K562 (cell line): ENCODE measurements around the gene SPINT1. TPM values are rescaled to one million over a fixed set of nuclear protein-coding genes. Genes with fewer than 3 reads are reported as not detected.
A peak's percentile ranks its signal among the peaks of the same experiment; 100 is the strongest.

Source experiments
- ATAC-seq: fragments of 200-7000 bp; cut with Tn5 transposase; 3 replicates; pipeline ENCODE4 v1.9.1; 2020; ENCODE audit warnings: moderate library complexity
- BruUV-seq: library from RNA; stranded (reverse); fragments of 400-500 nt; replicated peaks from 2 replicates; lab custom pipeline; 2021; lab: Mats Ljungman, UMichigan
- CTCF ChIA-PET: fragments of 300-600 bp; formaldehyde crosslinking; extraction: SDS; loops from one replicate; lab custom pipeline; 2021; ENCODE audit warnings: low intra/inter-chr PET ratio; lab: Yijun Ruan, JAX
- POLR2A ChIA-PET: fragments of 300-600, 350-650 bp; sonication (Branson Sonifier 250); formaldehyde crosslinking; extraction: SDS; loops from one replicate; lab custom pipeline; 2021; ENCODE audit warnings: antibody characterized with exemption, inconsistent platforms; lab: Yijun Ruan, JAX
- DNase-seq, 4 experiments: peaks; one replicate each; pipeline versions ENCODE4 v3.0.0 to v3.0.0-alpha.2; 2011 to 2018; ENCODE audit warnings: low spot score in 3 of 4, mixed read lengths in 3 of 4; ENCODE audit errors: extremely low read depth in 1 of 4
- FAIRE-seq: peaks from 2 replicates; lab custom pipeline; 2011; peaks lifted over from hg19 to GRCh38; lab: Jason Lieb, UNC
- H2AFZ ChIP-seq: 2 replicates; pipeline ENCODE4 v1.6.0; 2011; ENCODE audit warnings: low read depth, low read length, control low read depth, inconsistent platforms
- H3K27ac ChIP-seq: fragments of 200-600 bp; 3 replicates; pipeline ENCODE4 v1.8.0; 2011; ENCODE audit warnings: low read depth, mild to moderate bottlenecking, control low read depth, inconsistent platforms, low read length, moderate library complexity, mixed read lengths; ENCODE audit errors: extremely low read depth
- H3K27me3 ChIP-seq, 2 experiments: fragments of 300-600 bp in 1 of 2; 2 replicates in 1 of 2; 3 replicates in 1 of 2; pipeline versions ENCODE4 v1.6.0 to v1.8.0; 2011; ENCODE audit warnings: inconsistent platforms in 2 of 2, low read length in 2 of 2, mild to moderate bottlenecking in 1 of 2, mixed read lengths in 1 of 2, moderate library complexity in 1 of 2; ENCODE audit not compliant: control insufficient read depth in 2 of 2, insufficient read depth in 2 of 2
- H3K36me3 ChIP-seq: fragments of 300-600 bp; 3 replicates; pipeline ENCODE4 v1.8.0; 2011; ENCODE audit warnings: mild to moderate bottlenecking, low read length, inconsistent platforms; ENCODE audit not compliant: control insufficient read depth, insufficient read depth
- H3K4me1 ChIP-seq, 2 experiments: fragments of 200-600 bp in 1 of 2; replicated peaks in 1 of 2; 2 replicates in 1 of 2; 3 replicates in 1 of 2; pipeline versions ENCODE4 v1.5.1 to v1.8.0; 2011; ENCODE audit warnings: inconsistent platforms in 2 of 2, low read length in 2 of 2, mild to moderate bottlenecking in 1 of 2, mixed read lengths in 1 of 2, moderate library complexity in 1 of 2; ENCODE audit not compliant: control insufficient read depth in 2 of 2, insufficient read depth in 2 of 2
- H3K4me2 ChIP-seq: 2 replicates; pipeline ENCODE4 v1.6.1; 2011; ENCODE audit warnings: low read length, control low read depth, inconsistent platforms, mixed read lengths; ENCODE audit not compliant: insufficient read depth
- H3K4me3 ChIP-seq: fragments of 200-600 bp; sonication (generic), shearing (Covaris generic); 2 replicates; pipeline ENCODE4 v1.5.1; 2016; ENCODE audit warnings: control low read depth, inconsistent platforms
- H3K79me2 ChIP-seq: fragments of 200-600 bp; 3 replicates; pipeline ENCODE4 v1.8.0; 2011; ENCODE audit warnings: low read length, inconsistent platforms; ENCODE audit not compliant: control insufficient read depth, insufficient read depth
- H3K9ac ChIP-seq, 2 experiments: 2 replicates each; pipeline versions ENCODE4 v1.6.0 to v1.6.1; 2011; ENCODE audit warnings: low read depth in 2 of 2, low read length in 2 of 2, control low read depth in 1 of 2, inconsistent platforms in 1 of 2, mild to moderate bottlenecking in 1 of 2, mixed read lengths in 1 of 2; ENCODE audit not compliant: insufficient read depth in 1 of 2
- H3K9me1 ChIP-seq: one replicate; pipeline ENCODE4 v1.6.0; 2011; ENCODE audit warnings: inconsistent platforms, mild to moderate bottlenecking, low read length, moderate library complexity; ENCODE audit not compliant: control insufficient read depth, insufficient read depth
- H3K9me3 ChIP-seq: replicated peaks from 2 replicates; pipeline ENCODE4 v1.5.1; 2011; ENCODE audit warnings: low read depth, low read length, inconsistent platforms; ENCODE audit not compliant: control insufficient read depth, insufficient read depth
- H4K20me1 ChIP-seq: replicated peaks from 2 replicates; pipeline ENCODE4 v1.6.1; 2011; ENCODE audit warnings: low read length, inconsistent platforms, mixed read lengths; ENCODE audit not compliant: control insufficient read depth, insufficient read depth
- C11orf30 ChIP-seq: fragments of 450-650 bp; IDR thresholded peaks from 2 replicates; pipeline ENCODE4 v1.6.1; 2016; ENCODE audit warnings: low read depth, mild to moderate bottlenecking
- CXXC5 ChIP-seq: fragments of 250-450 bp; sonication (Bioruptor Pico); IDR thresholded peaks from 2 replicates; pipeline ENCODE4 v1.8.0; 2022; ENCODE audit warnings: inconsistent platforms, mild to moderate bottlenecking, moderate library complexity
- E4F1 ChIP-seq: fragments of 250-450 bp; sonication (Bioruptor Pico); IDR thresholded peaks from 2 replicates; pipeline ENCODE4 v1.5.0; 2021; ENCODE audit warnings: mild to moderate bottlenecking, borderline replicate concordance
- EHMT2 ChIP-seq: fragments of 450-650 bp; IDR thresholded peaks from 2 replicates; pipeline ENCODE4 v1.6.1; 2018; ENCODE audit warnings: antibody characterized with exemption
- ELK3 ChIP-seq: fragments of 450-650 bp; formaldehyde crosslinking; IDR thresholded peaks from 2 replicates; pipeline ENCODE4 v1.4.0; 2020; ENCODE audit warnings: mild to moderate bottlenecking
- ESRRA ChIP-seq: fragments of 450-650 bp; IDR thresholded peaks from 2 replicates; pipeline ENCODE4 v1.6.1; 2014; ENCODE audit warnings: low read depth, mild to moderate bottlenecking, moderate library complexity, borderline replicate concordance
- HNRNPK ChIP-seq: fragments of 200-400 bp; formaldehyde crosslinking; IDR thresholded peaks from one replicate; pipeline ENCODE4 v1.6.1; 2018; ENCODE audit warnings: mild to moderate bottlenecking, low read depth, low read length; ENCODE audit not compliant: poor library complexity, severe bottlenecking
- KLF16 ChIP-seq: IDR thresholded peaks from 2 replicates; pipeline ENCODE4 v1.6.1; 2016; ENCODE audit warnings: antibody characterized with exemption
- MXI1 ChIP-seq: IDR thresholded peaks from 2 replicates; pipeline ENCODE4 v1.6.1; 2011; ENCODE audit warnings: low read depth, mild to moderate bottlenecking, improper control_type of control experiment, low read length
- PHF21A ChIP-seq: fragments of 450-650 bp; IDR thresholded peaks from 2 replicates; pipeline ENCODE4 v1.6.1; 2017; ENCODE audit warnings: low read depth, borderline replicate concordance
- PTTG1 ChIP-seq: fragments of 450-650 bp; IDR thresholded peaks from 2 replicates; pipeline ENCODE4 v1.6.1; 2016; ENCODE audit warnings: low read depth, mild to moderate bottlenecking, missing genetic modification characterization, missing compliant biosample characterization
- RBM14 ChIP-seq: fragments of 200-400 bp; formaldehyde crosslinking; IDR thresholded peaks from 2 replicates; pipeline ENCODE4 v1.6.1; 2018; ENCODE audit warnings: low read depth, mild to moderate bottlenecking, low read length, moderate library complexity, borderline replicate concordance; ENCODE audit not compliant: insufficient read depth
- RFX7 ChIP-seq: fragments of 250-450 bp; sonication (Bioruptor Pico); IDR thresholded peaks from 2 replicates; pipeline ENCODE4 v1.5.1; 2021; ENCODE audit warnings: mild to moderate bottlenecking
- SMARCA5 ChIP-seq: fragments of 450-650 bp; IDR thresholded peaks from 2 replicates; pipeline ENCODE4 v1.6.1; 2016
- ZBTB33 ChIP-seq: sonication (generic); formaldehyde crosslinking; IDR thresholded peaks from 2 replicates; pipeline ENCODE4 v1.8.1; 2023; ENCODE audit warnings: mild to moderate bottlenecking, missing genetic modification reagents
- ZNF589 ChIP-seq: fragments of 200-800 bp; sonication (Bioruptor generic); IDR thresholded peaks from 2 replicates; pipeline ENCODE4 v1.6.1; 2016; ENCODE audit warnings: low read depth, missing genetic modification characterization, missing compliant biosample characterization
- WGBS: fragments of 100-300 bp; shearing (Covaris generic); methylation state at CpG from one replicate; pipeline ENCODE4 v1.1.6; 2016; ENCODE audit warnings: low coverage, mixed read lengths; ENCODE audit not compliant: insufficient coverage; ENCODE audit errors: missing lambda C conversion rate; 5-methylcytosine and 5-hydroxymethylcytosine counted together
- in situ Hi-C: fragments of 300-500 bp; cut with MboI; formaldehyde crosslinking; loops from 4 replicates; pipeline ENCODE4 v1.15.0; 2018; ENCODE audit warnings: inconsistent platforms, mixed read lengths
- intact Hi-C: fragments of 100-400 bp; cut with micrococcal nuclease; formaldehyde crosslinking; loops from 2 replicates; pipeline ENCODE4 v1.14.2; 2022
- polyA plus RNA-seq, 8 experiments: library from polyadenylated mRNA; depleted of rRNA in 4 of 8; stranded (reverse) in 5 of 8; unstranded in 3 of 8; fragments of >200 nt; fragmentation: Nextera tagmentation in 2 of 8; fragmentation: Illumina TruSeq in 1 of 8; extraction: Ambion mirVana in 2 of 8; extraction: Trizol in 1 of 8; gene quantifications; 2 replicates each; pipeline versions ENCODE4 v1.2.1 to v1.2.3, GENCODE V29; 2011 to 2014; ENCODE audit warnings: inconsistent platforms in 1 of 8, missing spikeins in 1 of 8
- total RNA-seq, 7 experiments: library from RNA; depleted of rRNA in 6 of 7; stranded (reverse); fragments of >200 nt in 6 of 7; fragmentation: Illumina TruSeq in 2 of 7; extraction: Trizol in 2 of 7; gene quantifications; 2 replicates each; pipeline versions ENCODE4 v1.2.1 to v1.2.3, GENCODE V29; 2011 to 2021; ENCODE audit warnings: low replicate concordance in 1 of 7

Gene SPINT1
- total and polyA plus RNA-seq, 9 of the 15 experiments (the other 6 are each of a cell fraction or from before 2014, with no cell fraction given): 0.78 to 4.5 (median 1.5) TPM

DNA sequence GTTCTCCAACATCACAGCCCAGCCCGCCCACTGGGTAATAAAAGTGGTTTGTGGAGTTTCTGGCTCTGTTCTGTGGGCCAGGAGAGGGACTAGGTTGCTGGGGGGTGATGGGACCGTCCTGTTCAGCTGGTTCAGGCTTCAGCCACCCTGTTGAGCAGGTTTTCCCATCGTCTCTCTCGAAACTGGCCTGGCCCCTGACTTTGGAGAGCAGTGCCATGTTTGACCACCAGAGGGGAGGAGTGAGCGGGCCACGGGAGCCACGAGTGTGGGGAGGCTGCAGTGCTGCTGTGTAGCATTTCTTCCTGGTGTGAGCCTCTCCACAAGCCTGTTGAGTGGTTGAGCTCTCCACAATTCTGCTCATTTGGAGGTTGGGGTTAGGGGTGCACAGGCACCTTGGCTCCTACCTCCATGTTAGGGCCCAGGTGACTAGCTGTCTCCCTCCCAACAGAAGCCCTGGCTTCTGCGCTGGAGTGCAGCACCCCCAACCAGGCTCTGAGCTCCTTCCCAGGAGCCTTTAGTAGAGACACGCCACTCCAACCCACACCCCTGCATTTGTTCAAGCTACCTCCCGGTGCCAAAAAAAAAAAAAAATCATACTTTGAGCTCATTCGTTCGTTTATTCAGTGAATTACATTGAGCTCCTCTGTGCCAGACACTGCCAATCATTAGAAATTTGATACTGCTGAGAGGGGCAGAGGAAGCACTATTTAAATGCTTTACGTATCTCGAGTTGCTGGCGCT, 13.9 kb downstream of the SPINT1 start:
- in situ Hi-C loops: loop anchor here (5.0 kb wide), 1 partner anchor 35 kb away; the partner anchor contains the start of gene VPS18
- peak overlapping the region; percentile 95 for H2AFZ ChIP-seq
- H3K9me1 ChIP-seq: no peaks in the 10 kb centered on the region
- CTCF ChIA-PET: interaction anchor here (0.6 to 6.2 kb wide), 6 partner anchors 16 to 931 kb away, joined by 3 to 75 read pairs (median 4); partner anchors contain the start of genes RHOV and VPS18
- DNase-seq (peak; percentile 83 to 89 (median 84)), FAIRE-seq (peak; percentile 89), ATAC-seq (peak; percentile 92)
- no peak overlapping the region for H3K4me3 ChIP-seq
- H3K27me3 ChIP-seq: no peaks in the 10 kb centered on the region; a peak in 1 of 5 replicates
- H3K9me3 ChIP-seq: no peaks in the 10 kb centered on the region
- no TSS peak for BruUV-seq
- 20% methylated on average over 15 of the region's 15 CpGs for WGBS
- H3K9ac ChIP-seq: peak overlapping the region in 1 of 2 experiments; percentile 88; a peak in 2 of 4 replicates
- no peaks in the 10 kb centered on the region for H3K36me3 ChIP-seq
- intact Hi-C loops: loop anchor here (1.0 to 10.0 kb wide), 3 partner anchors 37 to 183 kb away; partner anchors contain the start of gene VPS18
- H3K79me2 ChIP-seq: no peaks in the 10 kb centered on the region
- H3K4me1 ChIP-seq: peaks cover 16 to 25% of the 10 kb centered on the region in 2 experiments; a peak in 4 of 5 replicates
- POLR2A ChIA-PET: interaction anchor here (0.6 to 8.2 kb wide), 9 partner anchors 10 to 290 kb away, joined by 3 to 72 read pairs (median 3); partner anchors contain the start of genes CHAC1, RHOV and VPS18
- no peaks in the 10 kb centered on the region for H4K20me1 ChIP-seq
- peak overlapping the region; percentile 9; the same call in 1 of the 2 replicates for H3K4me2 ChIP-seq
- H3K27ac ChIP-seq: no peak overlapping the region
- TF ChIP-seq CXXC5 (CRISPR knock-in tag) (no peak), HNRNPK (no peak), MXI1 (no peak), PTTG1 (no peak), PHF21A (no peak), C11orf30 (no peak), ELK3 (CRISPR knock-in tag) (no peak), ZNF589 (CRISPR knock-in tag) (no peak), E4F1 (CRISPR knock-in tag) (no peak), RFX7 (no peak), RBM14 (no peak), ZBTB33 (no peak), EHMT2 (no peak), ESRRA (no peak), SMARCA5 (no peak), KLF16 (peak; percentile 64; the same call in 1 of the 2 replicates)
